WTC11 (cell line): ENCODE measurements around the gene PCBD1.
"Not testable (repeated sequence)": the region's sequence is repeated elsewhere in the genome, so short reads cannot be mapped to it uniquely, and the experiment has no call there.

Experiments
- ATF3 ChIP-seq: sonication (generic); formaldehyde crosslinking; conservative IDR thresholded peaks from 2 replicates; pipeline ENCODE4 v1.8.1; 2022; ENCODE audit warnings: mild to moderate bottlenecking, missing genetic modification reagents
- CREM ChIP-seq: sonication (generic); formaldehyde crosslinking; IDR thresholded peaks from 2 replicates; pipeline ENCODE4 v1.8.1; 2022; ENCODE audit warnings: mild to moderate bottlenecking, missing genetic modification reagents, moderate library complexity
- FOXP4 ChIP-seq: sonication (generic); formaldehyde crosslinking; IDR thresholded peaks from 2 replicates; pipeline ENCODE4 v1.8.0; 2022; ENCODE audit warnings: mild to moderate bottlenecking, missing genetic modification reagents
- HMGXB4 ChIP-seq: sonication (generic); formaldehyde crosslinking; IDR thresholded peaks from 2 replicates; pipeline ENCODE4 v1.8.1; 2023; ENCODE audit warnings: mild to moderate bottlenecking, moderate library complexity, missing genetic modification reagents
- NR1H2 ChIP-seq: sonication (generic); formaldehyde crosslinking; IDR thresholded peaks from 2 replicates; pipeline ENCODE4 v1.9.0; 2021; ENCODE audit warnings: mild to moderate bottlenecking, moderate library complexity, missing genetic modification reagents
- ZNF263 ChIP-seq: sonication (generic); formaldehyde crosslinking; IDR thresholded peaks from 2 replicates; pipeline ENCODE4 v1.8.1; 2022; ENCODE audit warnings: low read depth, mild to moderate bottlenecking, moderate library complexity, missing genetic modification reagents
- TF ChIP-seq, protein P1 (sequence below): fragments of 200-600 bp; IDR thresholded peaks from 2 replicates; pipeline ENCODE4 v1.8.0; 2022; ENCODE audit warnings: antibody characterized with exemption
- TF ChIP-seq, protein P2 (sequence below): sonication (generic); formaldehyde crosslinking; IDR thresholded peaks from 2 replicates; pipeline ENCODE4 v1.8.0; 2022; ENCODE audit warnings: missing genetic modification reagents

GRCh38 chr10:70919906-70920305 is 31.5 kb upstream of the PCBD1 start:
- TF ChIP-seq, protein P1, sequence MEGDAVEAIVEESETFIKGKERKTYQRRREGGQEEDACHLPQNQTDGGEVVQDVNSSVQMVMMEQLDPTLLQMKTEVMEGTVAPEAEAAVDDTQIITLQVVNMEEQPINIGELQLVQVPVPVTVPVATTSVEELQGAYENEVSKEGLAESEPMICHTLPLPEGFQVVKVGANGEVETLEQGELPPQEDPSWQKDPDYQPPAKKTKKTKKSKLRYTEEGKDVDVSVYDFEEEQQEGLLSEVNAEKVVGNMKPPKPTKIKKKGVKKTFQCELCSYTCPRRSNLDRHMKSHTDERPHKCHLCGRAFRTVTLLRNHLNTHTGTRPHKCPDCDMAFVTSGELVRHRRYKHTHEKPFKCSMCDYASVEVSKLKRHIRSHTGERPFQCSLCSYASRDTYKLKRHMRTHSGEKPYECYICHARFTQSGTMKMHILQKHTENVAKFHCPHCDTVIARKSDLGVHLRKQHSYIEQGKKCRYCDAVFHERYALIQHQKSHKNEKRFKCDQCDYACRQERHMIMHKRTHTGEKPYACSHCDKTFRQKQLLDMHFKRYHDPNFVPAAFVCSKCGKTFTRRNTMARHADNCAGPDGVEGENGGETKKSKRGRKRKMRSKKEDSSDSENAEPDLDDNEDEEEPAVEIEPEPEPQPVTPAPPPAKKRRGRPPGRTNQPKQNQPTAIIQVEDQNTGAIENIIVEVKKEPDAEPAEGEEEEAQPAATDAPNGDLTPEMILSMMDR = not testable (repeated sequence)
- not testable (repeated sequence) for TF ChIP-seq CREM (CRISPR knock-in tag); ZNF263; HMGXB4; ATF3 (CRISPR knock-in tag); NR1H2; FOXP4 (CRISPR knock-in tag)
- TF ChIP-seq, protein P2, sequence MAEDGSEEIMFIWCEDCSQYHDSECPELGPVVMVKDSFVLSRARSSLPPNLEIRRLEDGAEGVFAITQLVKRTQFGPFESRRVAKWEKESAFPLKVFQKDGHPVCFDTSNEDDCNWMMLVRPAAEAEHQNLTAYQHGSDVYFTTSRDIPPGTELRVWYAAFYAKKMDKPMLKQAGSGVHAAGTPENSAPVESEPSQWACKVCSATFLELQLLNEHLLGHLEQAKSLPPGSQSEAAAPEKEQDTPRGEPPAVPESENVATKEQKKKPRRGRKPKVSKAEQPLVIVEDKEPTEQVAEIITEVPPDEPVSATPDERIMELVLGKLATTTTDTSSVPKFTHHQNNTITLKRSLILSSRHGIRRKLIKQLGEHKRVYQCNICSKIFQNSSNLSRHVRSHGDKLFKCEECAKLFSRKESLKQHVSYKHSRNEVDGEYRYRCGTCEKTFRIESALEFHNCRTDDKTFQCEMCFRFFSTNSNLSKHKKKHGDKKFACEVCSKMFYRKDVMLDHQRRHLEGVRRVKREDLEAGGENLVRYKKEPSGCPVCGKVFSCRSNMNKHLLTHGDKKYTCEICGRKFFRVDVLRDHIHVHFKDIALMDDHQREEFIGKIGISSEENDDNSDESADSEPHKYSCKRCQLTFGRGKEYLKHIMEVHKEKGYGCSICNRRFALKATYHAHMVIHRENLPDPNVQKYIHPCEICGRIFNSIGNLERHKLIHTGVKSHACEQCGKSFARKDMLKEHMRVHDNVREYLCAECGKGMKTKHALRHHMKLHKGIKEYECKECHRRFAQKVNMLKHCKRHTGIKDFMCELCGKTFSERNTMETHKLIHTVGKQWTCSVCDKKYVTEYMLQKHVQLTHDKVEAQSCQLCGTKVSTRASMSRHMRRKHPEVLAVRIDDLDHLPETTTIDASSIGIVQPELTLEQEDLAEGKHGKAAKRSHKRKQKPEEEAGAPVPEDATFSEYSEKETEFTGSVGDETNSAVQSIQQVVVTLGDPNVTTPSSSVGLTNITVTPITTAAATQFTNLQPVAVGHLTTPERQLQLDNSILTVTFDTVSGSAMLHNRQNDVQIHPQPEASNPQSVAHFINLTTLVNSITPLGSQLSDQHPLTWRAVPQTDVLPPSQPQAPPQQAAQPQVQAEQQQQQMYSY (CRISPR knock-in tag) = not testable (repeated sequence)
